Gastrocnemius medialis (tissue), 4 donors: ENCODE data around the gene RORC.
"Not testable (repeated sequence)": the region's sequence is repeated elsewhere in the genome, so short reads cannot be mapped to it uniquely, and the experiment has no call there.

ENCODE experiments used
- CTCF ChIP-seq, 5 experiments: fragments of 450-650 bp in 3 of 5; fragments of 200-600 bp in 2 of 5; sonication (generic) in 2 of 5; IDR thresholded peaks in 4 of 5; conservative IDR thresholded peaks in 1 of 5; 1 replicate in 4 of 5; 2 replicates in 1 of 5; pipeline ENCODE4 v1.5.1; 2016 to 2019; ENCODE audit warnings: antibody characterized with exemption in 5 of 5, mild to moderate bottlenecking in 3 of 5, moderate library complexity in 3 of 5
- POLR2A ChIP-seq, 2 donors: fragments of 450-650 bp; IDR thresholded peaks; one replicate each; pipeline ENCODE4 v1.6.1; 2017; ENCODE audit warnings: antibody characterized with exemption in 2 of 2, mild to moderate bottlenecking in 2 of 2, moderate library complexity in 2 of 2

DNA sequence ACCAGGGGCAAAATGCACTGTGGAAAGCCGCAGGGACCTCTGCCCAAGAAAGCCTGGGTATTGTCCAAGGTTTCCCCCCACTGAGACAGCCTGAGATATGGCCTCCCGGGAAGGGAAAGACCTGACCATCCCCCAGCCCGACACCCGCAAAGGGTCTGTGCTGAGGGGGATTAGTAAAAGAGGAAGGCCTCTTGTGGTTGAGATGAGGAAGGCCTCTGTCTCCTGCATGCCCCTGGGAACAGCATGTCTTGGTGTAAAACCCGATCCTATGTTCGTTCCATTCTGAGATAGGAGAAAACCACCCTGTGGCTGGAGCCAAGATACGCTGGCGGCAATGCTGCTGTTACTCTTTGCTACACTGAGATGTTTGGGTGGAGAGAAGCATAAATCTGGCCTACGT lies 41.2 kb upstream of the RORC start:
- TF ChIP-seq POLR2A (IDR thresholded peaks at IDR 0.05); CTCF (IDR thresholded peaks at IDR 0.05 in 4 of 5, conservative IDR thresholded peaks at IDR 0.05 in 1 of 5): not testable (repeated sequence)
